Gastroesophageal sphincter (tissue), 4 donors: ENCODE data around the gene CYBRD1. TPM values are rescaled to one million over a fixed set of nuclear protein-coding genes. Genes with fewer than 3 reads are reported as not detected.
"Not testable (repeated sequence)": the region's sequence is repeated elsewhere in the genome, so short reads cannot be mapped to it uniquely, and the experiment has no call there.

Source experiments
- ATAC-seq: fragments of 150-250 bp; one replicate; pipeline ENCODE4 v1.9.1; 2016; ENCODE audit warnings: mild to moderate bottlenecking, moderate library complexity
- H3K27ac ChIP-seq, 4 donors: fragments of 200-600 bp; sonication (generic) in 3 of 4; 1 replicate in 3 of 4; 2 replicates in 1 of 4; pipeline ENCODE4 v1.5.1; 2016 to 2019
- H3K27me3 ChIP-seq: fragments of 200-600 bp; sonication (generic); one replicate; pipeline ENCODE4 v1.5.1; 2019
- H3K36me3 ChIP-seq, 2 donors: fragments of 200-600 bp; sonication (generic); one replicate each; pipeline ENCODE4 v1.5.1; 2019; ENCODE audit warnings: control low read depth in 1 of 2
- H3K4me1 ChIP-seq, 3 donors: fragments of 200-600 bp; sonication (generic); 1 replicate in 2 of 3; 2 replicates in 1 of 3; pipeline ENCODE4 v1.5.1; 2016 to 2019; ENCODE audit warnings: control low read depth in 2 of 3
- H3K4me3 ChIP-seq, 2 donors: fragments of 200-600 bp; sonication (generic); one replicate each; pipeline ENCODE4 v1.5.1; 2019; ENCODE audit warnings: mild to moderate bottlenecking in 1 of 2, moderate library complexity in 1 of 2
- H3K9me3 ChIP-seq, 3 donors: fragments of 200-600 bp; sonication (generic); one replicate each; pipeline ENCODE4 v1.5.1; 2017 to 2019; ENCODE audit warnings: control low read depth in 2 of 3
- EP300 ChIP-seq: sonication (generic); formaldehyde crosslinking; IDR thresholded peaks from one replicate; pipeline ENCODE4 v1.6.1; 2017; ENCODE audit warnings: antibody characterized with exemption, mild to moderate bottlenecking
- POLR2A ChIP-seq, 2 donors: fragments of 450-650 bp; IDR thresholded peaks; one replicate each; pipeline ENCODE4 v1.6.1; 2017; ENCODE audit warnings: antibody characterized with exemption in 2 of 2, mild to moderate bottlenecking in 2 of 2, moderate library complexity in 1 of 2
- POLR2AphosphoS5 ChIP-seq: sonication (generic); formaldehyde crosslinking; IDR thresholded peaks from one replicate; pipeline ENCODE4 v1.6.1; 2017; ENCODE audit warnings: antibody characterized with exemption
- WGBS, 2 donors: methylation state at CpG; one replicate each; pipeline ENCODE4 v1.1.5; 2018; ENCODE audit warnings: low coverage in 1 of 2; 5-methylcytosine and 5-hydroxymethylcytosine counted together
- total RNA-seq, 4 donors: library from RNA; depleted of rRNA; stranded (reverse); fragments of >200 nt; gene quantifications; one replicate each; pipeline ENCODE4 v1.1.0, GENCODE V29; 2016
- TF ChIP-seq, protein P1 (sequence below), 4 experiments: fragments of 200-600 bp in 2 of 4; fragments of 450-650 bp in 2 of 4; sonication (generic) in 1 of 4; IDR thresholded peaks; one replicate each; pipeline ENCODE4 v1.5.1; 2017 to 2019; ENCODE audit warnings: antibody characterized with exemption in 4 of 4, mild to moderate bottlenecking in 2 of 4, moderate library complexity in 2 of 4

CYBRD1 gene
- total RNA-seq, 4 donors from 2014 or later, result 168 to 365 (median 242) TPM

DNA sequence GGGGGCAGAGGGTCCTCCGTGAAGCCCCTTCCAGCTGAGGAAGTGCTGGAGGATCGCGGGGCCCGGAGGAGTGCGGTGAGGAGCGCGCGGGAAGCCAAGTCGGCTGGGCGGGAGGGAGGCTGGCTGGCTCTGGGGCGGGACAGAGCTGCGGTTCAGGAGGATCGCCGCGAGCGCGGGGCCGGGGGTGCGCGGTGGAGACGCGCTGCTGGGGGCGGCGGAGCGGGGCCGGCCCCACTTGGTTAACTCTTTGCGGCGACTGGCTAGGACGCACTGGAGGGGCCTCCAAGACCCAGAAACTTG, 464 bp downstream of the CYBRD1 start:
- peak overlapping the region; percentile 64 to 98 for H3K4me3 ChIP-seq
- no peaks in the 10 kb centered on the region for H3K9me3 ChIP-seq
- no peaks in the 10 kb centered on the region for H3K36me3 ChIP-seq
- no peaks in the 10 kb centered on the region for H3K27me3 ChIP-seq
- TF ChIP-seq EP300 (no peak), POLR2AphosphoS5 (no peak), POLR2A (IDR thresholded peaks at IDR 0.05) (no peak)
- TF ChIP-seq, protein P1, sequence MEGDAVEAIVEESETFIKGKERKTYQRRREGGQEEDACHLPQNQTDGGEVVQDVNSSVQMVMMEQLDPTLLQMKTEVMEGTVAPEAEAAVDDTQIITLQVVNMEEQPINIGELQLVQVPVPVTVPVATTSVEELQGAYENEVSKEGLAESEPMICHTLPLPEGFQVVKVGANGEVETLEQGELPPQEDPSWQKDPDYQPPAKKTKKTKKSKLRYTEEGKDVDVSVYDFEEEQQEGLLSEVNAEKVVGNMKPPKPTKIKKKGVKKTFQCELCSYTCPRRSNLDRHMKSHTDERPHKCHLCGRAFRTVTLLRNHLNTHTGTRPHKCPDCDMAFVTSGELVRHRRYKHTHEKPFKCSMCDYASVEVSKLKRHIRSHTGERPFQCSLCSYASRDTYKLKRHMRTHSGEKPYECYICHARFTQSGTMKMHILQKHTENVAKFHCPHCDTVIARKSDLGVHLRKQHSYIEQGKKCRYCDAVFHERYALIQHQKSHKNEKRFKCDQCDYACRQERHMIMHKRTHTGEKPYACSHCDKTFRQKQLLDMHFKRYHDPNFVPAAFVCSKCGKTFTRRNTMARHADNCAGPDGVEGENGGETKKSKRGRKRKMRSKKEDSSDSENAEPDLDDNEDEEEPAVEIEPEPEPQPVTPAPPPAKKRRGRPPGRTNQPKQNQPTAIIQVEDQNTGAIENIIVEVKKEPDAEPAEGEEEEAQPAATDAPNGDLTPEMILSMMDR (IDR thresholded peaks at IDR 0.05), result no peak
- peak overlapping the region; percentile 59 to 98 (median 95) for H3K27ac ChIP-seq
- WGBS, 2 donors, result 0% methylated on average over 3 to 7 of the region's 29 CpGs
- peak; percentile 19 for ATAC-seq
- peaks cover 0 to 47% (median 12%) of the 10 kb centered on the region in 3 donors for H3K4me1 ChIP-seq

DNA sequence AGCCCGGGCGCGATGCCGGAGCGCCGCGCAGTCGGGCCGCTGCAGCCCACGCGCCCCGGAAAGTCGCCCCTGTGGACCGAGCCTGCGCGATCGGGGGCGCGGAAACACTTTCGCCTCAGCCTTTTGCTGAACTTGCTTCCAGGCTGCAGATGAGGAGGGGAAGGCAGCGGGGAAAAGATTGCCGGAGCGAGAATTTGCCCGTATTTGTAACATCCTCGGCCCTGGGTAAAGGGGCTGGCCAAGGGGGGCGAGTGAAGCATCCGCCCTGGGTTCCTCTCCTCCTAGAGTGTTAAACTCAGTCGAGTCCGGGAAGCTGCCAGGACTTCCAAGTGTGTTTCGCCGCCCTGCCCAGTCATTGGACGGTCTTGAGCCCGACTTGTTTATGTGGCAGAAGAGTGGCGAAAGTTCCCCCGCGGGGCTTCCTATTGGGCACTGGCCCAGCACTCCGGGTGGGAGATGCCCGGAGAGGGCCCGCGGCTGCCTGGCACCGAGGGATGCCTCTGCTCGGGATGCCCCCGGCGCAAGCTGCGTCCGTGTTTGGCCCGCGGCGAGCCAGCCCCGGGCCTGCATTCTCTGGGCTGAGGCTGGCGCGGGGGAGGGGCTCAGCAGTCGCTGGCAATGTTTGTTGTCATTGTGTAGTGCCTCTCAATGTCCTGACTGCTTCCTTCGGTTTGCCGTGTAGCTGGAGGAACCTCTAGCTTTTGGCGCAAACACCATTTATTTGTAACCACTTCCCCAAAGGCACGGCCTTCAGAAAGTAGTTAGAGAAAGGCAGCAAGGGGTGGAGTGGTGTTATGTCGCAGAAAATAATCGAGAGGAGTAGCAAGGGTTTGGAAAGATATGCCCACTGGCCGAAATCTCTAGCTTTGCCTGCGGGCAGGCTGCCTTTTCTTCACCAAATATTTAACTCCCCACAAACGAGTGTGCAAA, 1.1 kb downstream of the CYBRD1 start:
- WGBS, 2 donors, result 0 to 1% methylated on average over 6 to 7 of the region's 62 CpGs
- H3K27ac ChIP-seq, result peak overlapping the region; percentile 59 to 98 (median 95)
- peak; percentile 75 for ATAC-seq
- peaks cover 0 to 3% of the 10 kb centered on the region in 2 donors for H3K36me3 ChIP-seq
- no peaks in the 10 kb centered on the region for H3K9me3 ChIP-seq
- TF ChIP-seq POLR2AphosphoS5, result peak; percentile 66
- no peak for TF ChIP-seq EP300
- TF ChIP-seq, protein P1 (IDR thresholded peaks at IDR 0.05), result peak in 1 of 4 experiments; percentile 4
- peak; percentile 39 to 49 for TF ChIP-seq POLR2A (IDR thresholded peaks at IDR 0.05)
- peaks cover 0 to 47% (median 12%) of the 10 kb centered on the region in 3 donors for H3K4me1 ChIP-seq
- no peaks in the 10 kb centered on the region for H3K27me3 ChIP-seq
- H3K4me3 ChIP-seq, result peak overlapping the region; percentile 64 to 98

DNA sequence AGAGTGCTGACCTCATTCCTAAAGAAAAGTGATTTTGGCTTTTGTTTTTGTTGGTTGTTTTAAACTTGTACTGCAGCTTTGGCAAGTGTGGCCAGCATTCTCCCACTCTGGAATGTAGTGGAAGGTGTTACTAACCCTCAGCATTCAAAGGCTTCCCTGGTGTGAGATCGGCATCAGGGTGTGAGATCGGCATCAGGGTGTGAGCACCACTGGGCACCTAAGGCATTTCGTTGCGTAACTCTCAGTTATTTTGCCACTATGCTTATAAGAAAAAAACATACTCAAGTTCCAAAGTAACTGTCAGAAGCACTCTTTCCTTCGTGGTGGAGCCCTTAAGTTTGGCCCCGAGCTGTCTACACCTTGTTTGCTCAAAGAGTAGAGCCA, 1.7 kb downstream of the CYBRD1 start:
- peaks cover 0 to 5% of the 10 kb centered on the region in 2 donors for H3K36me3 ChIP-seq
- H3K9me3 ChIP-seq, result no peaks in the 10 kb centered on the region
- peak overlapping the region; percentile 59 to 98 (median 95) for H3K27ac ChIP-seq
- WGBS, 2 donors, result 8 to 35% methylated on average over 2 to 4 of the region's 6 CpGs
- peaks cover 0 to 47% (median 12%) of the 10 kb centered on the region in 3 donors for H3K4me1 ChIP-seq
- peak overlapping the region; percentile 64 to 98 for H3K4me3 ChIP-seq
- ATAC-seq, result peak; percentile 27
- H3K27me3 ChIP-seq, result no peaks in the 10 kb centered on the region
- TF ChIP-seq, protein P1 (IDR thresholded peaks at IDR 0.05), result no peak
- TF ChIP-seq POLR2AphosphoS5, result peak; percentile 5

DNA sequence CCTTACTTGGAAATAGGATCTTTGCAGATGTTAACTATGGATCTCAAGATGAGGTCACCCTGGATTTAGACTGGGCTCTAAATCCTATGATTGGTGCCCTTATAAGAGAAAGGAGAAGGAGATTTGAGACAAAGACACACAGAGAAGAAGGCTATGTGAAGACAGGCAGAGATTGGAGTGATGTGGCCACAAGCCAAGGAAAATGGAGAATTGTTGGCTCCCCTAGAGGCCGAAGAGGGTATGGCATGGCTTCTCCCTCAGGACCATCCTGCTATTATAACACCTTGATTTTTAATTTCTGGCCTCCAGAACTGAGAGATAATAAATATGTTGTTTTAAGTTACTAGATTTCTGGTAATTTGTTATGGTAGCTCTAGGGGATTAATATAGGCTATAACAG, 7.6 kb downstream of the CYBRD1 start:
- Histone ChIP-seq H3K9me3 (no peaks in the 10 kb centered on the region), H3K4me1 (peaks cover 0 to 57% (median 14%) of the 10 kb centered on the region in 3 donors), H3K27me3 (no peaks in the 10 kb centered on the region), H3K4me3 (no peak overlapping the region), H3K27ac (no peak overlapping the region), H3K36me3 (peaks cover 0 to 12% of the 10 kb centered on the region in 2 donors)
- TF ChIP-seq, protein P1 (IDR thresholded peaks at IDR 0.05), result peak in 2 of 4 experiments; percentile 11 to 32
- no peak for TF ChIP-seq EP300
- ATAC-seq, result no peak
- WGBS, 2 donors, result 85 to 89% methylated on average over 1 of the region's 1 CpG

DNA sequence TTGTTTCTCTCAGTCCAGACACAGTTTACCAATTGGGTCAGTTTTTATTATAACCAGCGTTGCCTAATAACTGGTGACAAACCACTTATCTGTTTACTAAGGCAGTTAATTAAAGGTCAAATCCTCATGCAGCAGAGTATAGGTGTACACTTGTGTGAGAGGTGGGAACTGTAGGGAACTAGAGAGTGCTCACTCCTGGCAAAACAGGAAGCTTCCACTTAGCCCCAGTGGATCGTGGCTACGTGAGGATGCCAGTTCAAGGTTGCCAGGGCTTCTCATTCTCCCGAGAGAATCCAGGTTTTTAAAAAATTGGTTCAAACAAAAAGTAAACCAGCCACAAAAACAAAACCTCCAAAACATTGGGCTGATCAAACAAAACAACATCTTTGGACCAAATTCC, 8.1 kb downstream of the CYBRD1 start:
- no peak for ATAC-seq
- H3K36me3 ChIP-seq, result peaks cover 0 to 12% of the 10 kb centered on the region in 2 donors
- H3K27ac ChIP-seq, result peak overlapping the region in 2 of 4 donors; percentile 20 to 45
- 85 to 100% methylated on average over 1 to 4 of the region's 4 CpGs for WGBS, 2 donors
- H3K4me3 ChIP-seq, result no peak overlapping the region
- H3K4me1 ChIP-seq, result peaks cover 0 to 56% (median 10%) of the 10 kb centered on the region in 3 donors
- no peaks in the 10 kb centered on the region for H3K9me3 ChIP-seq
- H3K27me3 ChIP-seq, result no peaks in the 10 kb centered on the region
- TF ChIP-seq POLR2AphosphoS5 (no peak), EP300 (no peak), POLR2A (IDR thresholded peaks at IDR 0.05) (no peak)
- TF ChIP-seq, protein P1 (IDR thresholded peaks at IDR 0.05), result no peak

DNA sequence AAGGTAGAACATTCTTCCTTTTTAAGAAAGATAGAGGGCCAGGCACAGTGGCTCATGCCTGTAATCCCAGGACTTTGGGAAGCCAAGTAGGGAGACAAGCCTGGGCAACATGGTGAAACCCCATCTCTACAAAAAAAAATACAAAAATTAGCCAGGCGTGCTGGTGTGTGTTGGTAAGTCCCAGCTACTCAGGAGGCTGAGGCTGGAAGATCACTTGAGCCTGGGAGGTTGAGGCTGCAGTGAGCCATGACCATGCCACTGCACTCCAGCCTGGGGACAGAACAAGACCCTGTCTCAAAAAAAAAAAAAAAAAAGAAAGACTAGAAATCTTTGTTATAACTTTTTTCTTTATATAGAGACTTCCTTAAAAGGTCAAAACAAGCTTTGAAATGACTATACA, 8.6 kb downstream of the CYBRD1 start:
- not testable (repeated sequence) for ATAC-seq, H3K27me3 ChIP-seq, H3K9me3 ChIP-seq, H3K4me3 ChIP-seq
- H3K27ac ChIP-seq, result peak overlapping the region in 2 of 4 donors; percentile 20 to 45
- H3K36me3 ChIP-seq, result peaks cover 0 to 12% of the 10 kb centered on the region in 2 donors
- peaks cover 0 to 58% (median 8%) of the 10 kb centered on the region in 3 donors for H3K4me1 ChIP-seq
- 20 to 80% methylated on average over 1 of the region's 1 CpG for WGBS, 2 donors
